ENCODE data around the gene NELL1.

NELL1 gene

DNA sequence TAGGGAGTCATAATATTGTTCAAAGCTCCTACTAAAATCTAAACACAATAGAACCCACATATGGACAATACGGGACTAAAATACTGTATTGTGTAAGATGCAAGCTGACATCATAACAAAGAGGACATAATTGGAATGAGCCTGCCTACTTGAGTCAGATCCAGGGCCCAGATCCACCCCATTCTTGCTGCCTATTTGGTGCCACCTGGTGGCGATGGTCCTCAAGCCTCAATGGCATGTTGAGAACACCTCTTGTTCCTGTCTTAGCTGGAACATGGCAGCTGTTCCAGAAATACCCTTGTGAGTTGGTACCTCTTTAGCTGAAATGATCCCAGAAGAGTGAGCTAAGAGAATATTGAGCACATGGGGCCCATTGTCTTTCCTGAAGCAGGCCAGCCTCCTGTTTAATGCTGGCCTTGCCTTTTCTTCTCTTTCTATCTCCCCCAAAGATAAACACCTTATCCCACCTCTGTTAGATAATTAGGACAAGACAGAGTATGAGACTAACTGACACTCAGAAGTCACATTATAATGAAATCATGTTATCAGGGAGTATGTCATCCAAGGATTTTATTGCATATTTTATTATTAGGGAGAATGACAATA lies 842.6 kb downstream of the NELL1 start:
- peak; percentile 80 for DNase-seq

DNA sequence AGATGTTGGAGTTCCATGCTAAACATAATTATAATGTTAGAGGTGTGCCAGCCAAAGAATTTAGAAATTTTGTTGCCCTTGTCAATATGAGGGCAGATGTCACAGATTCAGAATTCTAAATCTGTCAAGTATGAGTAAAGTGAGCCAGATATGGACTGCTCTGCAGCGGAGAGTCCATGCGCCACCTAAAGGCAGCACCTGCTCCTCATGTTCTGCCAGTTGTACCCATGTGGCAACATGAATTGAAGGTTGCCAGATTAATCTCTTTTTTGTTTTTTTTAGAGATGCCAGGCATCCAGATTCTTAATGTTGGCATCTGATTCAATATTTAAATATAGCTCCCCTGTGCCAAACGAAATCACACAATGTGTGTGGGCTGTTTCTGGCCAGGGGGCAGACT lies 844.9 kb downstream of the NELL1 start:
- no peak for DNase-seq

DNA sequence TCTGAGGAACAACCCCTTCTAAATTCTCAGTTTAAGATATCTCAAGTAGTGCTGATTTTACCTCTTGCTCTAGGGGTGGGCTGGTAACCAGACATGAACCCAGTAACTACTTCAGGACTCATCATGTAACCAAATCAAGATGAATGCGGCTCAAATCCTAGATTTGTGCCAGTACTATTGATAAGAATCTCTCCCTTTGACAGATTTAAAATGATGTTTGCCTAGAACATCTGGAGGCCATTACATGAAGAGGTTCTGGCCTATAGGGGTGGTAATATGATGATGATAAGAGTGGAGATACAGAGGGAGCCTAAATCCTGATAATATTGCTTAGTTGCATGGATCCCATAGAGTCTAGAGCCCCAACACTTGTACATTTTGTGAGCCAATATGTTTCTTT lies 850.9 kb downstream of the NELL1 start:
- DNase-seq, result no peak

DNA sequence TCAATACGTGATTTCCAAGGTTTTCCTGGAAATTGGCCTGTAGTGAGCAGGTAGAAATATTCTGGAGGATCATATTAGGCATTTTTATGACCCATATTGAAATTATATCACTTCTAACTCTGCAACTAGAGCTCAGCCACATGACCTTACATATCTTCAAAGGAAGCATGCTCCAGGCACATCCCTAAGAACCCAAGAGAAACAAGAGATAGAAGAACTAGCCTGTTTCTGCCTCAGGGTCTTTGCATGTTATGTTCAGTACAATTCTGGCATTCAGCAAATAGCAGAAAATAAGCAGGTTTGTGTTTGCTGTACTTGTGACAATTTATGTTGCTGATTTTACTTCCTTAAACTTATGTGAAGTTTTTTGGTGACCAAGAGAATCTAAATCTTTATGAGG lies 859.8 kb downstream of the NELL1 start:
- no peak for DNase-seq

DNA sequence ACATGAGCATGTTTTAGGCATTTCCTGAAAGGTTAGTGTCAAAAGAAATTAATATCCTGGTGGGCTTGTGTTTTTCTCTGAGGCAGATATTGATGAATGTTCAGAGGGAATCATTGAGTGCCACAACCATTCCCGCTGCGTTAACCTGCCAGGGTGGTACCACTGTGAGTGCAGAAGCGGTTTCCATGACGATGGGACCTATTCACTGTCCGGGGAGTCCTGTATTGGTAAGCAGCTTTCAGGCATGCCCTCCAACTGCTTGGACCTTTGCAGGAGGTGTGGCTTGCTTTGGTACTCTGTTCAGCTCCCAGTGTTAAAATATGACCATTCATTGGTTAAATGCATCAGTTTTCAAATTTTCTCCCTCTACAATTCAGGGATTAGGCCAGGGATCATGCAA lies 864.9 kb downstream of the NELL1 start:
- no peak for DNase-seq

DNA sequence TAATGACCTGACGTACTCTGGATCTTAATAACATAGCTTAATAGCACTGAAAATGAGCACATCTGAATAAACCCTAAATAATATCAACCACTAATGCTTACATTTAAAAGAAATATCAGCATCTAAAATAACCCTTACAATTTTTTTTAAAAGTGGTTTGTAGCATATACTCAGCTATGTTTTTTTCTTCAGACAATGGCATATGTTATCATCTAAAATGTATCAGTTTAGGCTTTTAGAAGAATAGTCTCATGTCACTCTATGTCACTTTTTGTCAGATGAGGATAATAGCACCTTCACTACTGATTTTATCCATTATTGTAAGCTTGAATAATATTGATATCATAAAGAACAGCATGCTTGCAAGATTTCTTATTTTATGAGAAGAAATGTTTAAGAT lies 868.6 kb downstream of the NELL1 start:
- DNase-seq, result no peak

DNA sequence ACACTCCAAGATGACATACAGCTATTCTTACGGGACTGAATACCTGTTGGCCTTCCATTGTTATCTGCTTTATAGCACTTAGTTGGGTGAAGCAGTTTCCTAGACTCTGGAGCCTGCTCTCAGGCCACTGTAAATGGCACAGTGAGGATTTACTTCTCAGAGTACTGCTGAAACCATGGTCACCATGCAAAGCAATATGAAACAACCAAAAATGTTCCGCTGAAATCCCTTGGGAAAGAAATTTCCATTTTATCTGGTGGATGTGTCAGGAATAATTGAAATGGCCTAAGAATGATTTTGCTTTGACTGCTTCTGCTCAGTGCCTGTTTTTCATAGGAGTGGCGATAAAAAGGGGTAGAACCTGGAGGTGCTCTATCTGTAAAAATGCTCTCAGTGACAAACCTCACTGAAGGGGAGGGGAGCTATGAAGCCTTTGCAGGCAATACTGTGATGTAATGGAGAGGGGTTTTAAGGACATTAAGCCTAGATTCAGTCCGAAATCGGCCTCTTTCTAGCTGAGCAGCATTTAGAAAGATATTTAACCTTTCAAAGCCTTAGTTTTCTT lies 871.9 kb downstream of the NELL1 start:
- no peak for DNase-seq

DNA sequence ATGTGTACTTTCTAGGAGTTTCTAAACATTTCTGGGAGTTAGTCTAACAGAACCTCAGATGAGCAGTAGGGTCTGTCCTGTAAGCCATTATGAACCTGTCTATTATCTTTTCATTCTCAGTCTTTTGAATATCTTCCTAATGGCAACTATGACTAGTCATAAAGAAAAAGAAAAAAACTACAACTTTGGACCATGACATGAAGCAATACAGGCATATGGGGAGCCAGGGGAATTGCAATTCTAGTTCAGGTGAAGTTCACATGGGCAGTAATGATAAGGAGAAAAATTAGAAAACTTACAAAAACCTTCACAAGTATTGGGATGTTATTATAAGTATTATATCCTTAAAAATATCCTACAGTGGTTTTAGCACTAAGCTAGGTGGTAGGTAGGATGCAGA lies 874.5 kb downstream of the NELL1 start:
- no peak for DNase-seq

DNA sequence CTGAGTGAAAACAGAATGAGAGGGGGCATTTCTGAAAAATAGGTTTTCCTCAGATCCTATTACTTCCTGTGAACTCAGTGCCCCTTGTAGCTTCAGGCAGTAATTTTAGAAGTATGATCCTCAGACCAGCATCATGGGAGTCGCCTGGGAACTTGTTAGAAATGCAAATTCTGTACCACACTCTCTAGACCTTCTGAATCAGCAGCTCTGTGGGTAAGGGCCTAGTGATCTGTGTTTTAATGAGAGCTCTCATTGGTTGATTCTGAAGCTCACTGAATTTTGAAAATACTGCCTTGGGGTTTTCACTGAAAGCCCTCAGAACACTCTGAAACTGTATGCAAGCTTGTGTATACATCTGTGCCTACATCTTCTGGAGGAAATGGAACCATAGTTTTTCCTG lies 876.3 kb downstream of the NELL1 start:
- DNase-seq, result no peak

DNA sequence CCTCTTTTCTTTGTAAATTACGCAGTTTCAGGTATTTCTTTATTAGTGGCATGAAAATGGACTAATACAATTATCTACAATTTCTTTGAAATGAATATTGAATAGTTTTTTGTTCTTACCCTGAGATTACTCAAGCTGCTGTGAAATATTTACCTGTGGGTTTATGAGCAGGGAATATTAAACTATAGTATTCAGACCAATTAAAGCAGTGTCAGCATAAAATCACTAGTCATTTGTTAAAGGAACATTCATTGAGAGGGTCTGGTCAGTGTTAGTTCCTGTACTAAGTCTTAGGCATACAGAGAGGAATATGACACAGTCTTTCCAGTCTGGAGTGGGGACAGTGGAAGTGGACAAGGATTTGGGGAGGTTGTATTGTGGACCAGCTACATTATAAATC lies 877.3 kb downstream of the NELL1 start:
- DNase-seq, result no peak

DNA sequence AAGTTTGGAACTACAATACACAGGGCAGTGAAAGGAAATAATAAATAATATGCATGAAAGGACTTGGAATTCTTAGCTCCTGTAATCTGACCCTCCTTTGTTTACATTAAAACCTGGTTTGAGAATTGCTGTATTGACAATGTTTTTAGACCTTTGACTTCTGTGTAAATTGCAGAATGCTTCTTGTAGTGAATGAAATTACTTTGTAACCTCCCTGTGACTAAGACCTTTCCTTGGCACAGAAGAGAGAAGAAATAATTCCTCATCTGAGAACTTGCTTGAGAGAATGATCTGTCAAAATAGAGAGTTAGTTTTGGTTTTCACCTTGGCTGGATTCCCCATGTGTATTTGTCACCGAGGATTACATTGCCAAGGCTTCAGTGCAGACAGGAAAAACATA lies 883.5 kb downstream of the NELL1 start:
- no peak for DNase-seq

DNA sequence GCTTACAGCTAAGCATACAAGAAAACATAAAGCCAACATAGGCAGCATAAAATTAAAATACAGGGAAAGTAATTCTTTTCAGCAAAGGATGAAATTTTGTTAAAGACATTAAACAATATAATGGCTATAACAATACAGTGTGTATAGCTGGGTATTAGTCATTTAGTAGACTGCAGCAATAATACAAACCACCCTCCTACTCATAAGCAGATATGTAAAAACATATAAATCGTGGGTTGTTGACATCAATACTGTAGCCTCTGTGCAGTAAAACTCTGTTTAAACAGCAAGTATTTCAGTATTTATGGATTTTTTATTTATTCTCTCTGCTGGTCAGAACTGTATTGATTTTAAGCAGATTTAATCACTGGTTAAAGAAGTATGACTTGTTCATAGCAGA lies 884.4 kb downstream of the NELL1 start:
- DNase-seq, result no peak

DNA sequence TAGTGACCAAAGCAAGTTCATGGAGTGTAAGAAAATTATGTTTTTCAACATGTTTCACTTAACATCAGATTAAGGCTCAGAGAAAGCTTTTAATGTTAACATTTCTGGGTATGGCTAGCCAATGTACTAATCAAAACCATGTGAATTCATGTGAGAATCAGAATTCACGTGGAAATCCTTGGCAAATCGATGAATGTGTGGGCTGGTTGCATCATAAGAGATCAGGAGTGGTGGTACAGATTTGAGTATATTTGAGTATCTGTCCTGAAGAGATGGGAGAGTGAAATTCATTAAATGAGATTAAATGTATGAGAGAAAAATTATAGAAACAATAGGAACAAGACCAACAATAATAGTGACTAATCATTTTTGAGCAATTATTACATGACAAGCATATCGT lies 884.9 kb downstream of the NELL1 start:
- DNase-seq, result no peak

DNA sequence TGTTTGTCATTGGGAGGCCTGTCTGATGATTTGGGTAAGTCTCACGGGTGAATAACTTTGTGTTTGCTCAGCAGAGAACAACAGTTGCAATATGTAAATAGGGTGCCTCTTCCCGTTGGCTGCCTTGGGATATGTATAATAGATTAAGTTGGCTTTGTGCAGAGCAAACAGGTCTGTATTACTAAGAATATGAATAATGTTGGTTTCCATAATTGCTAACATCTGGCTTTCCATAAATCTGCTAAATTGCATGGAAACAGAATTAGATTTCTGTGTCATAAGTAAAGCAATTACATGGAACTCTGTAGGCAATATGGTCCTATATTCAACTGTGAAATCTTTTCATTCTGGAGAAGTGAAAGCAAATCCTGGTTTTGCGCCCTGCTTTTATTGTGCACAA lies 887.5 kb downstream of the NELL1 start:
- no peak for DNase-seq

DNA sequence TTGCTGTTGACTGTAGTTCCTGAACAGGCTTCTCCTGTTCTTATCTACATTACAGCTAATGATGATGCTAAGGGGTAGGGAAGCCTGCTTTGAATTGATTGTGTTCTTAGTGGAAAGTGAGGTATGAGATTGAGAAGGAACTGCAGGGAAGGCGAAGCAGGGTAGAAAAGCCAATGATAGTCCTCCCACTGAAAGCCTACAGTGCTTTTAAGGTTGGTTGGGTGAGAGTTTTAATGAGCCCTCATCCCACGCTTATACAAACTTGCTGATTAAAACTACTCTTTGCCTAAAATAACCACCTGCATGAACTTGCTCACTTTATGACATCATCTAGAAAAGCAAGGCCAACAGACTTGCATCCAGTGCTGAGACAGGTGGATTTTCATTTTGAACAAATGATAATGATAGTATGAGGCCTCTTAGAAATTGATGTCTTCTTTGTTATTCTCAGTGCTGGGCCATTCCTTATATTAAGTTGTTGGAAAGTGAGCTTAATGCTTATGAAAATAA lies 891.1 kb downstream of the NELL1 start:
- no peak for DNase-seq

DNA sequence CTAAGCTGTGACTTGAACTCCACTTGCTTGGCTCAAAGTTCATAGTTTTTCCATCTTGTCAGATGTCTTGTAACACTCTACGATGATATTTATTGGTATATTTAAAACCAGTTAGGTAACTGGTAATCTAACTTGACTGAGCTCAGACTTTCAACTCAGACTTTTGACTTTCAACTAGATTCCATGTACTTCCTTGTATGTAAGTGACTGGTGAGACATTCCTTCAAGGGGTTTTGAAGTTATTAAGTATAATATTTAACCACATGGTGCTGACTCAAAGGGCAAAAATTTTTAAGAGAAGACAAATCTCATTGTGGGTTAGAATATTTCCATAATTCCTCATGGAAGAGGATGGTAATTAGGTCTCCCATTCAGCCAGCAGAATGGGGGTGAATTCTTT lies 892.2 kb downstream of the NELL1 start:
- DNase-seq, result no peak

DNA sequence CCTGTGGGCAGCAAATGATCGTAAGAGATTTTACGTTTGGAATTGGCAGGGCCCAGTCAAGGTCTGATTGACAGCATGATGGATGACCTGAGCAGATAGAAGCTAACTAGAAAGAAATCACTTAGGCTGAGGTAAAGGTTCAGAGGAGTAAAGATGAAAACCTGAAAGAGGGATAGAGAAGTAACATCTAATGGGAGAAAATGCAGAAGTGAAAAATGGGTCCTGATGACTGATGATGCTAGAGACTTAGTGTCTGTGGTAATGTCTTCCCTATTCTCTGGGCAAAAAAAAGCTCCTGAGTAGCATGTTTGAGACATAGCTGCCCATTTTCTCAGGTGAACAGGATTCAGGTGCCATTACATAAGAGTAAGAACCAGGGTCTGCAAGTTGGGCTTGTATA lies 894.7 kb downstream of the NELL1 start:
- DNase-seq, result no peak

DNA sequence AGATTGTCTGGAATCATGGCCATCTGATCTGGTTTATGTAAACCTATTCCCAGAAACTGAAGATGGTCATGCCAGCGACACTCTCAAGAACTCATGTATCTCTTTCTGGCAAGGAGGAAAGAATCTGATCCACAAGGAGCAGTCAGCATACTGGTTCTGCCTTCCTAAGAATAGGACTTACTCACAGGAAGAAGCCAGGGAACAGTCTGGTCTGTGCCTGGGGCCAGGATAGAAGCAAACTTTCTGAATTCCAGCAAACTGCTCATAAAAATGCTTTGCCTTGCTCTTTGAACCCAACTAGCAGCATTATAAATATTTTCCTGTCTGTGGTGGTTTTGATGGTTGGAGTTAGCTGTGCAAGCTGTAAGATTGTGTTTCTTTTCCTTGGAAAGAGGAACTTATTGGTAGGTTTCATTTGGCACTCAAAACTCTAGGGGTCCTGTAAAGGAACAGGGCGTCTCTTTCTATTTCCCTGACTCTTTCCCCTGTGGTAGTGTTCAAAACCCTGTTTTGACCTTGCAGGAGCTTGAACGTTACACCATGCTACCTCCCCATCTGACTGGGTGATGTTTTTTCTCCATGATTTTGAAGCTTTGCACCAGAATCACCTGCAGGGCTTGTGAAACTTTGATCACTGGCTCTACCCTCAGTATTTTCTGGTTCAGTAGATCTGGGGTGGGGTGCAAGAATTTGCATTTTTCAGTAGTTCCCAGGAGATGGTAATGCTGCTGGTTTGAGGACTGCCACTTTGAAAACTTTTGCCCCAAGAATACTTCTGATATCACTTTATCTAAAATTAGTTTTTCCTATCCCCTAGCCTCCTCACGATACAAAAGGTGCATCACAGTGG lies 895.7 kb downstream of the NELL1 start:
- DNase-seq, result no peak

DNA sequence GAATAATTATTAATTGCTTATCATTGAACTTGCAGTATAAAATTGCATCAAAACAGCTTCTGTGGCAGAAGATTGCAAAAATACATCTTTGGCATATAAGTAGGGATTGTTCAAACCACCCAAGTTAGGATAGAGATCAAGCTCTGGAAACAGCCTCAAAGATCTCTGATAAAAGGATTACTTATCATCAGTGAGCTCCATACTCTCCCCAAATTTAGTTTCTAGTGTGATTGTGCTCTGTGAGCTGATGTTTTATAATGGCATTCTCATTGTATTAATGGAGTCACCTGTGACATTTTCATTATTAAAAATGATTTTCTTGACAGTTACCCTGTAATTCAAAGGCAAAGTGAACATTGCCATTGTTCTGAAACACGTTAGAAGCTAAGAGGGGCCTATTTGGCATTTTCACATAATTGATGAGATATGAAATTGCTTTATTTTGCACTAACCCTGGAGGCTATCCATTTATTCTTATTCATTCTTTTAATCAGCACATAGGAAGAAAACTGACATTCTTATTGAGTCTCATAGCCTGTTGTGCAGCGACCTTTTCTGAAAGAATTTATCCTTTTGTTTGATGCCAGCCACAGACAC lies 897.2 kb downstream of the NELL1 start:
- no peak for DNase-seq

DNA sequence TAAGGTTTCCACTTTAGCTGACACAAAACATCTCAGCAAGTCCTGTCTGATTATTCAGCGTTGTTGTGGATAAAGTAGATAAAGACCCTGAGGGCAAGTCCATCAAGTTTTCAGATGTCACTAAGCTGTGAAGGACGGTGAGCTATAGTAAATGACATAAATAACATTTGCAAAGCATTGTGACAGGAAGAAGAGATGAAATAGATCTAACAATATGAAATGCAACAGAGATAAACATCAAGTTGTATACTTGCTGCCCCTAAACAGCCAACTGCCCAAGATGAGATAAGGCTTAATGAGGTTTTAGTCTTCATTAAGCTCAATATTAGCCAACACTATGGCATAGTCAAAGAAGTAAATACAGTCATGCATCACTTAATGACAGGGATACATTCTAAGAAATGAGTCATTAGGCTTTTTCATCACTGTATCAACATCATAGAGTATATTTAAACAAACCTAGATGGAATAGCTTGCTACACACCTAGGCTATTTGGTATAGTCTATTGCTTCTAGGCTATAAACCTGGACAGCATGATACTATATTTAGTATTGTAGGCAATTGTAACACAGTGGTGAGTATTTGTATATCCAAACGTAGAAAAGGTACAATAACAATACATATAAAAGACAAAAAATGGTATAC lies 898.4 kb downstream of the NELL1 start:
- DNase-seq, result no peak

DNA sequence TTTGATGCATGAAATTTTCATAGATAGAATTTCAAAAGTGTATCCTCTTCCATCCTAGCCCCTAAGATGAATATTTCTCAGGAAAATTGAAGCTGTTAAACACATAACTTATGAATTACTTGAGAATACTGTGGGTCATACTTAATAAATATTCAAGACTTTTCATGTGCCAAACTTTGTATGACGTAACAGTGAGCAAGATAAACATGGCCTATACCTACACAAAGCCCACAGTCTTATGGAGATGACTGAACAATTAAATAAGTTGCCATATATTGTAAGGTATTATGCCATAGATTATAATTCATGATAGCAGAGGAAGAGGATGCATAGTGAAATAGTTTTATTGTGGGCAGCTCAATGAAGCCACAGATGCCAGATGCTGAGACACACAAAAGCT lies 902.8 kb downstream of the NELL1 start:
- no peak for DNase-seq

DNA sequence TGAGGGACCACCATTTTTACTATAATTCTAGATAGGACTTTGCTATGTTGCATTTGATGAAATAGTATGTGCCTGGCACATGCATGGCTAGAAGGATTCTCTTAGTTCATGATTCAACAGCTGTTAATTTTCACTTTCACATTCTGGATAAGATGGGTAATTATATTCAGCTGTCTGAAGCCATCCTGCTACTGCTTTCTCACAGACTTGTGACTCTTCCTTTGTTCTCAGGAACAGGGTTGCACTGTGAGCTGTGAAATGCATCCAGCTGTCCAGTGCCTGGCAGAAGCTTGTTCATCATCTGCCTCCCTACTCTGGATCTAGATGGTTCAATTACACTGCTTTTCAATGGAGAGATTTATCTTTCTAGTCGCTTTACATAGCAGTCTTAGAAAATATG lies 913.4 kb downstream of the NELL1 start:
- DNase-seq, result no peak

DNA sequence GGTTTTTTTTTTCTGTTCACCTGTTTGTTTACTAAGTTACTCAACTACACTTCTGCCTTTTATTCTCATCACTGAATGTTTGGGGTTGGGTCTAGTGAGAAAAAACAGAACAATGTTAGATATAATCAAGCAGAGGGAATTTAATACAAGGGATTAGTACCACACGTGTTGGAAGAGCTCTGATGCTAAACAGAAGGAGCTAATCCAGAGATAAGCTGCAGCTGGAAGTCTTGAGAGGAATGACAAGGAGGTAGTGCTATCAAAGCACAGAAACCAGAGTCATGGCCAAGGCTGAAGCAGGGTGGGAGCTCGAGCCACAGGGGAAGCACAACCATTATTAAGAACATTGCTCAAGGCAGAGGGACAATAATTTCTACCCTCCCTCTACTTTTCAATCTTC lies 919.4 kb downstream of the NELL1 start:
- no peak for DNase-seq

Measured in inflammatory macrophage treated with lipopolysaccharide for 4 hours (primary cell).